Omental fat pad (tissue), 4 donors: ENCODE measurements around the gene CALM1. TPM values are rescaled to one million over a fixed set of nuclear protein-coding genes. Genes with fewer than 3 reads are reported as not detected.

ENCODE experiments used
- ATAC-seq: fragments of 150-250 bp; one replicate; pipeline ENCODE4 v1.9.1; 2016; ENCODE audit warnings: mild to moderate bottlenecking, moderate library complexity; ENCODE audit not compliant: low FRiP score
- DNase-seq: peaks from one replicate; pipeline ENCODE4 v3.0.0-alpha.2; 2019; ENCODE audit warnings: low spot score
- total RNA-seq, 4 donors: library from RNA; depleted of rRNA; stranded (reverse); fragments of >200 nt; gene quantifications; one replicate each; pipeline ENCODE4 v1.1.0, GENCODE V29; 2016
- TF ChIP-seq, protein P1 (sequence below), 3 donors: fragments of 450-650 bp; IDR thresholded peaks; one replicate each; pipeline ENCODE4 v1.5.1; 2016 to 2017; ENCODE audit warnings: antibody characterized with exemption in 3 of 3, mild to moderate bottlenecking in 3 of 3, moderate library complexity in 2 of 3

Gene CALM1
- total RNA-seq, 4 donors from 2014 or later = 286 to 443 (median 356) TPM

DNA sequence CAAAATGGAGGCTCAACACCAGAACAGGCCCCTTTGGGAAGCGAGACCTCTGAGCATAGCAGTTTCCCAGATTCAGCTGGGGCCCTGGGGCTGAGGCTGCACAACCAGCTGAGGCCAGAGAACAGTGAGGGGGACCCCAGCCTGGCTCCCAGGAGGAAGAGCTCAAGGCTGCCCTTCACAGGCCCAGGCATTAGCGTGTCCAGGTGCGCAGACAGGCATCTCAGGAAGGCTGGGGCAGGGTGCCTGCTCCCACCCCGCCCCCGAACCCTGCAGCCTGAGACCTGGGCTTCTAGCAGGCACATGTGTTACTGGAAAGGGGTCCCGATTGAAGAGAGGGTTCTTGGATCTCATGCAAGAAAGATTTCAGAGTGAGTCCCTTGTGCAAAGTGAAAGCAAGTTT, 27.2 kb downstream of the CALM1 start:
- DNase-seq = no peak
- ATAC-seq = no peak
- TF ChIP-seq, protein P1, sequence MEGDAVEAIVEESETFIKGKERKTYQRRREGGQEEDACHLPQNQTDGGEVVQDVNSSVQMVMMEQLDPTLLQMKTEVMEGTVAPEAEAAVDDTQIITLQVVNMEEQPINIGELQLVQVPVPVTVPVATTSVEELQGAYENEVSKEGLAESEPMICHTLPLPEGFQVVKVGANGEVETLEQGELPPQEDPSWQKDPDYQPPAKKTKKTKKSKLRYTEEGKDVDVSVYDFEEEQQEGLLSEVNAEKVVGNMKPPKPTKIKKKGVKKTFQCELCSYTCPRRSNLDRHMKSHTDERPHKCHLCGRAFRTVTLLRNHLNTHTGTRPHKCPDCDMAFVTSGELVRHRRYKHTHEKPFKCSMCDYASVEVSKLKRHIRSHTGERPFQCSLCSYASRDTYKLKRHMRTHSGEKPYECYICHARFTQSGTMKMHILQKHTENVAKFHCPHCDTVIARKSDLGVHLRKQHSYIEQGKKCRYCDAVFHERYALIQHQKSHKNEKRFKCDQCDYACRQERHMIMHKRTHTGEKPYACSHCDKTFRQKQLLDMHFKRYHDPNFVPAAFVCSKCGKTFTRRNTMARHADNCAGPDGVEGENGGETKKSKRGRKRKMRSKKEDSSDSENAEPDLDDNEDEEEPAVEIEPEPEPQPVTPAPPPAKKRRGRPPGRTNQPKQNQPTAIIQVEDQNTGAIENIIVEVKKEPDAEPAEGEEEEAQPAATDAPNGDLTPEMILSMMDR (IDR thresholded peaks at IDR 0.05) = no peak

DNA sequence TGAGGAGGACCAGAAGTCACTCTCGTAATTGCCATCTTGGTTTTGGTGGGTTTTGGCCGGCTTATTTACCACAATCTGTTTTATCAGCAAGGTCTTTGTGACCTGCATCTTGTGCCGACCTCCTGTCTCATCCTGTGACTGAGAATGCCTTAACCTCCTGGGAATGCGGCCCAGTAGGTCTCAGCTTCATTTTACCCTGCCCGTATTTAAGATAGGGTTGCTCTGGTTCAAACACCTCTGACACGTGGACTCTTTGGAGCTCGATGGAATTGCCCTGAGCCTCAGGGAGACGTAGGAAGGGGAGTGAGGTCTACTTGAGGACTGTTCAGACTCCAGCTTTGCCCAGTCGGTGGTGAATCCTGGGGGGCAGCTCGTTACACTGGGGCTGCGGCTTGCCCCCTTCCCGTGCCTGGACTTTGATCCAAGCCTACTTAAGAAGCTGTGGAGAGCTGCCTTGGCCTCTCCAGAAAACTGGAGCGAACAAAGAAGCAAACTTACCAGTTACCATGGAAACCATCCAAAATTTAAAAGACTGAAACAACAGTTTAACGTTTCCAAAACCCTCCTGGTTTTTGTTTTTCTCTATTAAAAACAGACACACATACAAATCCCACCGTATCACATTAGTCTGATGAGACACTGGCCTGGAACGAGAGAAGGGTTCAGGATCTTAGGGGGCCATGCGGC, 28.0 kb downstream of the CALM1 start:
- DNase-seq = no peak

DNA sequence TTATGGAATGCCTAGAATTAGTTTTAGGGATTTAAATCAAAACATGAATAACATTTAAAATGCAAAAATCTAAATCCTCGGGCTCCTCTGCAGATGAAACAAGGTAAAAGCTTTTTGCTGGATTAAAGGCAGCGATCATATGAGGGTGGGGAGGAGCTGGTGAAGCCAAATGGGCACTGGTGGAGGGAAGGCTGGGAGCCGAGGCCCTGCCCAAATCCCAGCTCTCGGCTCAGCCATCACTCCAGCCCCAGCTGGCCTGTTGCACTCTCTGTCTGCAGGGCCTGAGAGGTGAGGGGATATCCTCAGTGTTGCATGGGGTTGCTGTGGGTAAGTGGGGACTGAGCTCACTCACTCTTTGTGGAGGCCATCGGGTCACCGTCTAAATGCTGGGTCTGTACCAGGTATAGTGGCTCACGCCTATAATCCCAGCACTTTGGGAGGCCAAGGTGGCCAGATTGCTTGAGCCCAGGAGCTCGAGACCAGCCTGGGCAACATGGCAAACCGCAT, 28.6 kb downstream of the CALM1 start:
- DNase-seq (no peak), ATAC-seq (no peak)
- TF ChIP-seq, protein P1 (IDR thresholded peaks at IDR 0.05) = no peak

More for the DNA sequence above, 28.0 kb downstream of the CALM1 start:
- TF ChIP-seq, protein P1 (IDR thresholded peaks at IDR 0.05) = no peak
- no peak for ATAC-seq

DNA sequence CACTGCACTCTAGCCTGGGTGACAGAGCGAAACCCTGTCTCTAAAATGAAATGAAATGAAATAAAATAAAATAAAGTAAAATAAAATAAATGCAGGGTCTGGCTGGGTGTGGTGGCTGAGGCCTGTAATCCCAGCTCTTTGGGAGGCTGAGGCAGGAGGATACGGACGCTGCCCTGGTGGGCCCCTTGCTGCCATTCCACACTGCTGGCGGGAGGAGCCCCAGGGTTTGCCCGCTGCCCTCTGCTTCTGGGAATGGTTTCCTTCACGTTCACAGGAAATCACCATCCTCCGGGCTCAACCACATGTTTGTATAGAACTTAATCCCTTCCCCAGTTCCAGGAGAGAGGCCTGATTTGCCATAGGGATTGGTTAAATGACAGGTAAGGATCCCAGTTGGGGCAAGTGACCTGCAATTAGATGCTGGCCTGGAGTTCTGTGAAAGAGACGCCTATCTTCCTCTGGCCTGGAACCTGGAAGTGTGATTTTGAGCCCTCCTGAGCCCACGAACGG, 29.3 kb downstream of the CALM1 start:
- TF ChIP-seq, protein P1 (IDR thresholded peaks at IDR 0.05) = no peak
- DNase-seq = no peak
- ATAC-seq = no peak

DNA sequence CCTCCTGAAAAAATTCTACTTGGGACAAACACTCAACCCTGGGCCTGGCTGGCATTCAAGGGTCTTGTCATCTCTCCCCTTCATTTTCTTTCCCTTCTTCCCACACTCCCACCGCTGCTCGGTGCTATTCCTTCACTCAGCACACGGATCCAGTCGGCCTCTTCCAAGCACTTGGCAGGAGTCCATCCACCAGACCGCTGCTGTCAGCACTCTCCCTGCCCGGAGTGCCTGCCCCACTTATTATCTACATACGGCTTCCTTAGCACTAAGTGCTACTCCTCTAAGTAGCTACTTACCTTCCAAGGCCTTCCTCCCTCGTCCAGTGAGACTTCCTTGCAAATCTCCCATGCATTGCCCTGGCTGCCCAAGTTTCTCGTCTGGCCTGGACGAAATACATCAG, 29.8 kb downstream of the CALM1 start:
- TF ChIP-seq, protein P1 (IDR thresholded peaks at IDR 0.05) = no peak
- no peak for ATAC-seq
- DNase-seq = no peak

DNA sequence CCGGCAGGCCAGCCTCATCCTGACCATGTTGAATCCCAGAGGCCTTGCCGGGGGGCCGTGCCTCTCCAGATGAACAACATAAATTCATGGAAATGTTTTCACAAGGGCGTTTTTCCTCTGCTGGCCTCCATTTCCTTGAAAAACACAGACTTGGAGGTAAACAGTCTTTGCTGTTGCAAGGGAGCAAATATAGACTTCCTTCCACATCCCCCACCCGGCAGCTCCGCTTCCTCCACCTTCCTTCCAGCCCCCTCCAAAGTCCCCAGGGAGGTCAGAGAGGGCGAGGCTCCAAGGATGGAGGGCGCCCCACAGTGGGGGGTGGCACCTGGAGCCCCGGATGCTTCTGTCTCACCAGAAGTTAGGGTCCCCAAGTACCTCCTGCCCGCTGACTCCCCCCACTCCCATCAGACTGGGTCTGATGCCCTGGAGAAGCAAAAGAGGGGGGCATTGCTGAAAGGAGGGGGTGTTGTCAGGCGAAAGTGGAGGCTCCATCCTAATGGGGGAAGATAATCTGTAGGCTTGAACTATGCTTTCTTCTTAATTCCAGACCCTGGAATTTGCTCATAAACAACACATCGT, 31.1 kb downstream of the CALM1 start:
- DNase-seq (no peak), ATAC-seq (no peak)
- TF ChIP-seq, protein P1 (IDR thresholded peaks at IDR 0.05) = no peak
